Neural crest cell (in vitro differentiated cells): ENCODE measurements around the gene STPG1. TPM values are rescaled to one million over a fixed set of nuclear protein-coding genes. Genes with fewer than 3 reads are reported as not detected.

Source experiments
- DNase-seq: peaks from one replicate; pipeline ENCODE4 v3.0.0; 2021; ENCODE audit warnings: low read depth, mixed read lengths, low spot score
- H3K27ac Mint-ChIP-seq: one replicate; pipeline ENCODE4 v1.8.0; 2021; ENCODE audit warnings: mild to moderate bottlenecking, mixed read lengths; ENCODE audit not compliant: unreplicated experiment
- H3K27me3 Mint-ChIP-seq: 2 replicates; pipeline ENCODE4 v1.8.0; 2021; ENCODE audit warnings: low read depth, mild to moderate bottlenecking, mixed read lengths
- H3K36me3 Mint-ChIP-seq: 2 replicates; pipeline ENCODE4 v1.8.0; 2021; ENCODE audit warnings: low read depth, mild to moderate bottlenecking, mixed read lengths
- H3K4me1 Mint-ChIP-seq: 2 replicates; pipeline ENCODE4 v1.8.0; 2021; ENCODE audit warnings: mixed read lengths
- H3K4me3 Mint-ChIP-seq: one replicate; pipeline ENCODE4 v1.8.0; 2021; ENCODE audit warnings: mild to moderate bottlenecking, mixed read lengths
- H3K9me3 Mint-ChIP-seq: 2 replicates; pipeline ENCODE4 v1.8.0; 2021; ENCODE audit warnings: mixed read lengths
- total RNA-seq: library from RNA; stranded (reverse); gene quantifications from 2 replicates; pipeline ENCODE4 v1.2.1, GENCODE V29; 2021
- TF ChIP-seq, protein P1 (sequence below): fragments of 200-600 bp; sonication (generic); conservative IDR thresholded peaks from 2 replicates; pipeline ENCODE4 v1.5.0; 2021; ENCODE audit warnings: antibody characterized with exemption, mild to moderate bottlenecking

Gene STPG1
- total RNA-seq, 1 donor from 2014 or later, result 7.7 TPM

GRCh38 chr1:24345334-24345733 is 68.2 kb downstream of the STPG1 start:
- no peaks in the 10 kb centered on the region for H3K9me3 Mint-ChIP-seq
- TF ChIP-seq, protein P1, sequence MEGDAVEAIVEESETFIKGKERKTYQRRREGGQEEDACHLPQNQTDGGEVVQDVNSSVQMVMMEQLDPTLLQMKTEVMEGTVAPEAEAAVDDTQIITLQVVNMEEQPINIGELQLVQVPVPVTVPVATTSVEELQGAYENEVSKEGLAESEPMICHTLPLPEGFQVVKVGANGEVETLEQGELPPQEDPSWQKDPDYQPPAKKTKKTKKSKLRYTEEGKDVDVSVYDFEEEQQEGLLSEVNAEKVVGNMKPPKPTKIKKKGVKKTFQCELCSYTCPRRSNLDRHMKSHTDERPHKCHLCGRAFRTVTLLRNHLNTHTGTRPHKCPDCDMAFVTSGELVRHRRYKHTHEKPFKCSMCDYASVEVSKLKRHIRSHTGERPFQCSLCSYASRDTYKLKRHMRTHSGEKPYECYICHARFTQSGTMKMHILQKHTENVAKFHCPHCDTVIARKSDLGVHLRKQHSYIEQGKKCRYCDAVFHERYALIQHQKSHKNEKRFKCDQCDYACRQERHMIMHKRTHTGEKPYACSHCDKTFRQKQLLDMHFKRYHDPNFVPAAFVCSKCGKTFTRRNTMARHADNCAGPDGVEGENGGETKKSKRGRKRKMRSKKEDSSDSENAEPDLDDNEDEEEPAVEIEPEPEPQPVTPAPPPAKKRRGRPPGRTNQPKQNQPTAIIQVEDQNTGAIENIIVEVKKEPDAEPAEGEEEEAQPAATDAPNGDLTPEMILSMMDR, result no peak
- H3K4me1 Mint-ChIP-seq, result peaks cover 11% of the 10 kb centered on the region
- no peak overlapping the region for H3K27ac Mint-ChIP-seq
- DNase-seq, result no peak
- H3K36me3 Mint-ChIP-seq, result no peaks in the 10 kb centered on the region
- no peaks in the 10 kb centered on the region for H3K27me3 Mint-ChIP-seq
- H3K4me3 Mint-ChIP-seq, result peak overlapping the region; percentile 65

DNA sequence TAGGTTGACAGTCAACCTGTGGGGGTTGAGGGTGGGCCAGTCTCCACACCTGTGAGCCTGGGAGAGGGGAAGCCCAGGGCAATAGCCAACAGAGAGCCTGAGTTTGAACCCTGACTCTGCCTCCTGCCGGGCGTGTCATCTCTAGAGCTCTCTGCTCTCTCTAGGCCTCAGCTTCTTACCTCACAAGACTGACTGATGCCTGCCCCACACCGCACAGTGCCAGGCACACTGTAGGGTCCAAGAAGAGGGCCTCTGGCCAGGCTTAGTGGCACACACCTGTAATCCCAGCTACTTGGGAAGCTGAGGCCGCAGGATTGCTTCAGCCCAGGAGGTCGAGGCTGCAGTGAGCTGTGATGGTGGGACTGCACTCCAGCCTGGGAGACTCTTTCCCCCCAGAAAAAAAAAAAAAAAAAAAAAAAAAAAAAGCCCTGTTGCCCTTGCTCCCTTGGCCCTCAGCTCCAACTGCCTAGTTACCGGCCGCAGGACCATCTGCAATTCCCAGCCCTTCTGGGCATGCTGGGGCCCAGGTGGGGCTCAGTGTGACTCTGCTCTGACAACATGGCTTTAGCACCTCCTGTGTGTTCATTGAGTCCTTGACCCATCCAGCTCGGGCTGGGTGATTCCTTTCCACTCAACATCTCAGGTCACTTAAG is 69.4 kb downstream of the STPG1 start:
- no peaks in the 10 kb centered on the region for H3K9me3 Mint-ChIP-seq
- H3K4me3 Mint-ChIP-seq, result peak overlapping the region; percentile 56
- H3K4me1 Mint-ChIP-seq, result peaks cover 21% of the 10 kb centered on the region
- TF ChIP-seq, protein P1, result no peak
- H3K27me3 Mint-ChIP-seq, result no peaks in the 10 kb centered on the region
- H3K27ac Mint-ChIP-seq, result no peak overlapping the region
- H3K36me3 Mint-ChIP-seq, result no peaks in the 10 kb centered on the region
- no peak for DNase-seq

DNA sequence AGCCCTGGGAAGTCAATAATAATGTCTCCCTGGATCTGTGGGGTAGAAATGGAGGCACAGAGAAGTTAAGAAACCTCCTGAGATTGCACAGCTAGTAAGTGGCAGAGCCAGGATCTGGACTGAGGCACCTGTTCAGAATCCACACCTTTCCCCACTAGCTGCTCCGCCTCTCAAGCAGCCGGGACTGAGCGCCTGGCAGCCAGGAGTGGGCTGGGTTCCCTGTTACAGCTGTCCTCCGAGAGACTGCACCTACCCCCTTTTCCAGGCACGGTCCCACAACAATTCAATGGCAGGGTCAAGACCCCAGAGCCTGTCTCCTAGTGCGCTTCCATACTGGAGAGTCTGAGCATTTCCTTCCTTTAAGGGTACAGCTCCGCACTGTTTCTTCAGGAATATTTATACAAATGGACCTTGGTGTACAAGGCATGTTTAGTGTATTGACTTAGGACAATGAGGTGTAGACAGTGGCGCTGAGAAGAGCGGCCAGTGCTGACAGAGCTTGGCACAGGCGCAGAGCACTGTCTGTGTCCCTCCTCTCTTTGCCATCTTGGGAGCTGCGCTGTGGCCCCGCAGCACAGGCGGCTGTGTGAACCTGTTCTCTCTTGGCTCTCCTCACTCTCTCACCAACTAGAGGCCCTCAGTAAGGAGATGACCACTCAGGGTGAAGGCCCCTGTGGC is 70.0 kb downstream of the STPG1 start:
- H3K36me3 Mint-ChIP-seq, result no peaks in the 10 kb centered on the region
- H3K27ac Mint-ChIP-seq, result no peak overlapping the region
- H3K9me3 Mint-ChIP-seq, result no peaks in the 10 kb centered on the region
- TF ChIP-seq, protein P1, result no peak
- no peaks in the 10 kb centered on the region for H3K27me3 Mint-ChIP-seq
- no peak for DNase-seq
- no peak overlapping the region for H3K4me3 Mint-ChIP-seq
- H3K4me1 Mint-ChIP-seq, result peaks cover 26% of the 10 kb centered on the region

- peaks cover 40% of the 10 kb centered on the region for H3K4me1 Mint-ChIP-seq
- no peaks in the 10 kb centered on the region for H3K27me3 Mint-ChIP-seq
- H3K4me3 Mint-ChIP-seq, result no peak overlapping the region
- TF ChIP-seq, protein P1, result no peak
- no peak for DNase-seq
- H3K9me3 Mint-ChIP-seq, result no peaks in the 10 kb centered on the region
- H3K27ac Mint-ChIP-seq, result peak overlapping the region; percentile 19
- H3K36me3 Mint-ChIP-seq, result no peaks in the 10 kb centered on the region
These were observed 72.3 kb downstream of the STPG1 start for GRCh38 chr1:24341260-24341659.

DNA sequence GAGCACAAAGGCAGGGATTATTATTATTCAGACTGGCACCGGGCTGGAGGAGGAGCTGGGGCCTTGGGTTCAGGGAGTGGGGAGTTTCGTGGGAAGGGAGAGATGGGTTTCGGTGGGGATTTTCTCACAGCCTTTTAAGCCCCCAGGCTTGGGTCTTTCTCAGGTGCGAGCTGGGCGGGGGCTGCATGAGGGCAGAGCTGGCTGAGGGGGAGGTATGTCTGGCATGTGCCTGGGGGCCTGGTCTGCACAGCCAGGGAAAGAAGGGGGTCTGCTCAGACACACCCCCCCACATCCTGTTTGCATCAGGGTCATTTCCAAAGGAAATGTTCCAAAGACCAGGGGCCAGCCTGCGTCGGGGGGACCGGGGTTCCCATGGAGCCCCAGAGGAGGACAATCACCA is 72.8 kb downstream of the STPG1 start:
- Mint-ChIP-seq H3K27me3 (no peaks in the 10 kb centered on the region), H3K36me3 (no peaks in the 10 kb centered on the region), H3K27ac (peak overlapping the region; percentile 35), H3K9me3 (no peaks in the 10 kb centered on the region), H3K4me1 (peaks cover 45% of the 10 kb centered on the region), H3K4me3 (no peak overlapping the region)
- TF ChIP-seq, protein P1, result no peak
- no peak for DNase-seq
